Measurements from ENCODE around the gene GPD2.

DNA sequence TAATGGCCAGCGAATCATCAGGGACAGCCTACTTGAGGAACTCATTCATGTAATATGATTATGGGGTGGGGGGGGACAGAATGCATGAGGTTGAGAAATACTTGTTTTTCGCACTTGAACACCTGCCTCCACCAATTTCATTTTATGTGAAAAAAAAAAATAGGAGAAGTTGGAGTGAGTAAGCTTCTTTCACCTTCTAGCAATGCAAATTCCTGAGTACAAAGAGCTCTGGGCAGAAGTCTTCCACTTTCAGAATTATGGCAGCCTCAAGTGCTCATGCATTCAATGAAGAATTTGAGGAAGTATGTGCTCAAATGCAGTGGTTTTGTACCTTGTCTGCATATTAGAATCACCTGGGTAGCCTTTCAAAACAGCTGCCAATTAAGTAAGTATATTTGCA lies 40.1 kb upstream of the GPD2 start:
- TF ChIP-seq POLR2AphosphoS5 (IDR thresholded peaks at IDR 0.05; ENCODE audit: low read depth, low read length), result no peak
- TF ChIP-seq POLR2A (IDR thresholded peaks at IDR 0.05; ENCODE audit: low read depth, low read length), result no peak
- TF ChIP-seq TAF1 (IDR thresholded peaks at IDR 0.05; ENCODE audit: borderline replicate concordance, low read depth, low read length), result no peak

Data from GM12892 (cell line).